Effector memory CD4-positive, alpha-beta T cell (primary cell): ENCODE data around the gene CHURC1.

Source experiments
- DNase-seq, 3 donors: peaks; one replicate each; pipeline ENCODE4 v3.0.0-alpha.2; 2020
- H3K27ac ChIP-seq: 2 replicates; pipeline ENCODE4 v1.7.0; 2013; ENCODE audit warnings: mild to moderate bottlenecking, low read length, moderate library complexity; ENCODE audit not compliant: insufficient read depth, poor library complexity, severe bottlenecking
- H3K27me3 ChIP-seq: replicated peaks from 2 replicates; pipeline ENCODE4 v1.7.0; 2013; ENCODE audit warnings: mild to moderate bottlenecking, low read length; ENCODE audit not compliant: insufficient read depth, control insufficient read depth, poor library complexity, severe bottlenecking
- H3K36me3 ChIP-seq: 2 replicates; pipeline ENCODE4 v1.7.0; 2013; ENCODE audit warnings: mild to moderate bottlenecking, low read length, moderate library complexity; ENCODE audit not compliant: control insufficient read depth, insufficient read depth
- H3K4me1 ChIP-seq: 2 replicates; pipeline ENCODE4 v1.7.0; 2013; ENCODE audit warnings: low read length, mild to moderate bottlenecking; ENCODE audit not compliant: control insufficient read depth, insufficient read depth, poor library complexity, severe bottlenecking
- H3K4me3 ChIP-seq: 2 replicates; pipeline ENCODE4 v1.7.0; 2013; ENCODE audit warnings: low read length, low read depth, mild to moderate bottlenecking; ENCODE audit not compliant: insufficient read depth, poor library complexity, severe bottlenecking
- H3K9me3 ChIP-seq: 2 replicates; pipeline ENCODE4 v1.7.0; 2013; ENCODE audit warnings: mild to moderate bottlenecking, low read length, moderate library complexity; ENCODE audit not compliant: control insufficient read depth

Gene CHURC1

DNA sequence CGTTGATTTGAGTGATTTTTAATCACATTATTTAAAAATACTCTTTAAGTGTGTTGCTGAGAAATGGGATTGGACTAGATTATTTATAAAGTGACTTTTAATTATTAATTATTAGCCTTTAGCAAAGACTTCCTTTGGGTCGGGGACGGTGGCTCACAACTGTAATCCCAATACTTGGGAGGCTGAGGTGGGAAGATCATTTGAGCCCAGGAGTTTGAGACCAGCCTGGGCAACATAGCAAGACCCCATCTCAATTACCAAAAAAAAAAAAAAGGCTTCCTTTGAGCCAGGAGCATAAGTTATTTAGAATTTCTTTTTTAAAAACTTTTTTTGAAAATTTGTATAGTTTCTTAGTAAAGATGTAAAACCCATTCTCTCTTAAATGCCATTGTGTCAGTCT, 8.8 kb downstream of the CHURC1 start:
- no peak for DNase-seq
- Histone ChIP-seq H3K4me1 (peaks cover 2% of the 10 kb centered on the region), H3K27ac (no peak overlapping the region), H3K36me3 (peaks cover 36% of the 10 kb centered on the region), H3K9me3 (no peaks in the 10 kb centered on the region), H3K4me3 (no peak overlapping the region), H3K27me3 (no peaks in the 10 kb centered on the region)

DNA sequence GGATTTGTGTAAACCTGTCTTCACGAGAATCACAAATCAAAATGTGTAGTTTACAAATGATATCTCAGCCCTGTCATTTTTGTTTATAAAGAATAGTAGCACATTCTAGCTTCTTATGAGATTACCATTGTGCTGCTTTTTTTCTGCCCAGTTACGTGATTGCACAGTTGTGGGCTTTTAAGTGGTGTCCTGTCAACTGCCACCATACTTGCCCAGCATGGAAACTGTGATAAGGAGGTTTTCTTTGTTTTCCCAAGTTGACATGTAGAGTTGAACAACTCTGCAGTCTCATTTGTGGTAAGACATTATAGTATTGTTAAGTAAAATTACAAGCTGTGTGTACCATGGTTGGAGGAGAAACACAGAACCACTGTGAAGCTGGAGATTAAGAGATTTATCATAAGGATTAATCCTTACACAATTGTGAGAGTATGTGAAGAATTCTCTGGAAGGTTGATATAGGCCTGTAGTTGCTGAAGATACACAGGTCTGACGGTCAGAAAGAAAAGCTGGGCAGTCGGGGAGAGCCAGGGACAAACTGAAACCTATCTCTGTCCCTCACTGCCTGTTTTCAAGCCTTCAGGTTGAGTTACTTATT, 12.2 kb downstream of the CHURC1 start:
- Histone ChIP-seq H3K9me3 (no peaks in the 10 kb centered on the region), H3K27me3 (no peaks in the 10 kb centered on the region), H3K4me1 (peaks cover 18% of the 10 kb centered on the region), H3K27ac (no peak overlapping the region), H3K4me3 (no peak overlapping the region), H3K36me3 (peaks cover 53% of the 10 kb centered on the region)
- DNase-seq: no peak

DNA sequence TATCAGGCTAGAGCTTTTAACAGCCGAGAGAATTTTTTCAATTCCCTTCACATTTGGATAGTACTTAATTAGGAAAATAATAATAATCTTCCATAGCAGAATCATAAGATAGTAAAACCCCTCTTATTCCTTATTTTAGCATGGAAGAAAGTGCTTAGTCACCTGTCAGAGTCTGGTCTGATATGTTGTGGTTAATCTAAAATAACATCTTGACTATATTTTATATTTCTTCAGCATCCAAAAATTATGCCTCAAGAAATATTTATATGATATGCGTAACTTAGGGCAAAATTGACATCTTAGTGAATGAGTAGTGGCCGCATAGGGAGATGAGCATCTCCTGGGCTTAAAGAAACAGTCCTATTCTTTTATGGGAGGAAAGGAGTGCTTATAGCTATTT, 12.8 kb downstream of the CHURC1 start:
- H3K4me1 ChIP-seq: peaks cover 18% of the 10 kb centered on the region

DNA sequence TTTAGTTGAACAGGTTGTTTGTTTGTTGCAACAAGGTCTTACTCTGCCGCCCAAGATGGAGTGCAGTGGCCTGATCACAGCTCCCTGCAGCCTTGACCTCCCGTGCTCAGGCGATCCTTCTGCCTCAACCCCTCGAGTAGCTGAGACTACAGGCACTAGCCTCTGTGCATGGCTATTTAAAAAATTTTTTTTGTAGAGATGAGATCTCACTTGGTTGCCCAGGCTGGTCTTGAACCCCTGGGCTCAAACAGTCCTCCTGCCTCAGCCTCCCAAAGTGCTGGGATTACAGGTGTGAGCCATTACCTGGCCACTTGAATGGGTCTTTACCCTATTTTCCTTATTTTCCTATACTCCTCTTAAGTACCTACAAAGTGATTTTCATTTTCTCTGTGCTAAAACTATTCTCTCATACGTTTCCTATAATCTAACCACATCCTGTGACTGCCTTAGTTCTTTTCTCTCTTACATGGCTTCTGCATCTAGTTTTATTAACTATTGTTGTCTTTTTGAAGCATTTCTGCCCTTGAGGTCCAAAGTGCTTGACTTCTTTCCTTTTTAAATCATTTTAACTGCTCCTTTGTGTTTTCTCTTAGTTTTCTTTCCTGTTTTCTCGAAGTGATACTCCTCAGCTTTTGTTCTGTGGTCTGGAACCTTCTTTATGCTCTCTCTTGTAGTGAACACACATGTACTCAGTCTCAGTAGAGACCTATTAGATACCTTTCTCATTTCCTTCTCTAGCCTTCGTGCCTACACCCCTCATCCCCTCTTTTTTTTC, 14.2 kb downstream of the CHURC1 start:
- peak overlapping the region; percentile 33 for H3K27ac ChIP-seq
- no peaks in the 10 kb centered on the region for H3K27me3 ChIP-seq
- no peak for DNase-seq
- H3K4me1 ChIP-seq: peaks cover 18% of the 10 kb centered on the region
- no peaks in the 10 kb centered on the region for H3K9me3 ChIP-seq
- peak overlapping the region; percentile 9 for H3K4me3 ChIP-seq
- H3K36me3 ChIP-seq: peaks cover 72% of the 10 kb centered on the region

More for the DNA sequence above, 12.8 kb downstream of the CHURC1 start:
- Histone ChIP-seq H3K9me3 (no peaks in the 10 kb centered on the region), H3K27ac (no peak overlapping the region), H3K36me3 (peaks cover 58% of the 10 kb centered on the region), H3K27me3 (no peaks in the 10 kb centered on the region), H3K4me3 (no peak overlapping the region)
- DNase-seq: no peak

DNA sequence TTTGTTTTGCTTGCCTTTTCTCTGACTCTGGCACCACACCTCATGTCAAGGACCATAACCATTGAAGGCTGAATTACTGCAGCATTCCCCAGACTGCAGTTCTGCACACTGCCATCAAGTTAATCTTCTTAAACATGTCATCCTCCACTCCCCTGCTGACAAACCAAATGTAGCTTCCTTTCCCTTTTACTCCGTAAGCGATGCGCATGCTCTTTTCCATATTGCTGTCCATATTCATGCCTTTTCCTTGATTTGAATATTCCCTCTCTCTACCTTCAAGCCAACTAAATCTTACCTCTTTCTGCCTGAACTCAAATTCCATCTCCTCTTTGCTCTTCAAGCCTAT, 14.7 kb downstream of the CHURC1 start:
- peak overlapping the region; percentile 33 for H3K27ac ChIP-seq
- peaks cover 75% of the 10 kb centered on the region for H3K36me3 ChIP-seq
- H3K4me1 ChIP-seq: peaks cover 18% of the 10 kb centered on the region
- no peak for DNase-seq
- H3K27me3 ChIP-seq: no peaks in the 10 kb centered on the region
- H3K4me3 ChIP-seq: peak overlapping the region; percentile 9
- no peaks in the 10 kb centered on the region for H3K9me3 ChIP-seq

DNA sequence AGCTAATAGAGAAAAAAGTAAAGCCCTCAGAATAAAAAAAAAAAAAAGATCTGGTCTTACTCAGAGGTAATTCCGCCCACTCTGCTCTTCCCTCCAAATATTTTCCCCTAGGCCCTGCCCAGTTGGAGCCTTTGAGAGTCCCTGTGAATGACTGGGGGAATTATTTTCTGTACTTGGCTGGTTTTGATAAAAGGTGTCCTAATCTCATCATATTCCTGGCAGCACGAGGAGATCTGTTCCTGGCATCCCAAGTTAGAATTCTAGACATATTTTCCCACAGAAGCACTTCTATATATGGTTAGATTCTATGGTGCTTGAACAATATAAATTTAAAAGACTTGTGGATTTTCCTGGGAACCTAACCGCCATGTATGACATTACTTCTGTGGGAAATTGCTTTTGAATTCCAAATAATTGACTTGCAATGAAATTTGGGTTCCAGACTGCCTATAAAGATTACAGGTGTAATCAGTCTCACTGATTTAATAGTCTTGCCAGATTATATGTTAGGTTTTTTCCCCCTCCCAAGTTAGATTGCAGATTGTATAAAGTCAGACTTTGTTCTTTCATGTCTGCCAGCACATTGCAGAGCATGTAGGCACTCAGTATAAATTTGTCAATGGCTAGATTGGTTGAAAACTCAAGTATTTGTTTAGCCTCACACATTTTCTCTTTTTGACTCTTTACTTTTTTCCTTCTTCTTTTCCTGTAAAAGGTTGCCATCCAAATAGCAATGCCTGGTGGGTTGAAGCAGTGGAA, 16.0 kb downstream of the CHURC1 start:
- no peak overlapping the region for H3K4me3 ChIP-seq
- H3K36me3 ChIP-seq: peaks cover 72% of the 10 kb centered on the region
- DNase-seq: no peak
- peak overlapping the region; percentile 26 for H3K27ac ChIP-seq
- peaks cover 18% of the 10 kb centered on the region for H3K4me1 ChIP-seq
- no peaks in the 10 kb centered on the region for H3K27me3 ChIP-seq
- H3K9me3 ChIP-seq: no peaks in the 10 kb centered on the region

DNA sequence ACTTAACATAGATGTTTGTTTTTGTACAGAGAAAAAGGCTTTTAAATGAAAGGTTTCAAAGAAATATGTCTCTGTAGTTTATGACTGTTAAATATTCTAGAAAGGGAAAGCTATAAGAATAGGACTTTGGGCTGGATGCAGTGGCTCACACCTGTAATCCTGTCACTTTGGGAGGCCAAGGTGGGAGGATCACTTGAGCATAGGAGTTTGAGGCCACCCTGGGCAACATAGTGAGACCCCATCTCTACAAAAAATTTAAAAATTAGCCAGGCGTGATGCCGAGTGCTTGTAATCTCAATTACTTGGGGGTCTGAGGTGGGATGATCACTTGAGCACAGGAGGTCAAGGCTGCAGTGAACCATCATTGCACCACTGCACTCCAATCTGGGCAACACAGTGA, 16.9 kb downstream of the CHURC1 start:
- Histone ChIP-seq H3K4me3 (no peak overlapping the region), H3K36me3 (peaks cover 65% of the 10 kb centered on the region), H3K4me1 (peaks cover 18% of the 10 kb centered on the region), H3K27ac (peak overlapping the region; percentile 20), H3K27me3 (no peaks in the 10 kb centered on the region), H3K9me3 (no peaks in the 10 kb centered on the region)
- no peak for DNase-seq

DNA sequence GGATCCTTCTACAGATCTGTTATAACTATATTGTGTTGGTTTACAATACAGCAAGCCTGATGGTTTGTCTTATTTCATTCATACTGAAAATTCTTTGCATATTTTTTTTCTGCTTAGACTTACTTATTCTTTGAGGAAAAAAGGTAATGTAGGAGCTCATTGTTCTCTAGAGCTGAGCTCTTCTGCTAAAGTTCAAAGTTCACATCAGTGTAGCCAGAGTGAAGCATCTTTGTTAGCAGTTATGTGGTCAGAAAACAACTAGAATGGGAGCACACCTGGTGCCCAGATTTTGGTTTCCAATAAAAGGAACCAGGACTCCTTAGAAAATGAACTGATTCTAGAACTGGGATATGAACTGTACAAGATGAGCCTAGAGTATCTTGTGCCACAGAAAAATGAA, 18.0 kb downstream of the CHURC1 start:
- H3K9me3 ChIP-seq: no peaks in the 10 kb centered on the region
- no peak overlapping the region for H3K27ac ChIP-seq
- peaks cover 18% of the 10 kb centered on the region for H3K4me1 ChIP-seq
- peaks cover 64% of the 10 kb centered on the region for H3K36me3 ChIP-seq
- H3K27me3 ChIP-seq: no peaks in the 10 kb centered on the region
- DNase-seq: no peak
- H3K4me3 ChIP-seq: no peak overlapping the region

DNA sequence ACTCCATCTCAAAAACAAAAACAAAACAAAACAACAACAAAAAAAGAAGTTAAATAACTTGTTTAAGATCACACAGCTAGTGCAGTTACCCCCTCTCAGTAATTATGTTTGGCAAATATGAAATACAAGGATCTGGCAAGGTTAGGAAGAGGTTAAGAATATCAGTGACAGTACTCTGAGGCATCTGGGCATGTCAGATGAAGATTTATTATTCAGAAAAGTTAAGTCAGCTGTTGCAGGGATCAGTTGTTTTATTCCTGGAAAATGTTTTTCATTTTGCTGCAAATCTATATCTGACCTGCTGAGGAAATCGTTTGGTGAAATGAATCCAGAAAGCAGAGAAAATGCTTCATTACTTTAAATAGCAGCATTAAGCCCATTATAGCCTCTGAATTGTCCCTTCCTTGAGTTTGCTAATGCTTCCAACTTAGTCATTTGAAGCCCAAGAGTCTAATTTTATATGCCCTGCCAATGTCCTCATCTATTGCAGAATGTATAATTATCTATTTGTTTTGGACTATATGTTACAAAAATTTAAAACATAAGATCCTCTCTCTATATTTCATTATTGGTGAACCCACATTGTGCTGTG, 20.2 kb downstream of the CHURC1 start:
- Histone ChIP-seq H3K4me3 (no peak overlapping the region), H3K4me1 (peaks cover 8% of the 10 kb centered on the region), H3K27ac (no peak overlapping the region), H3K27me3 (no peaks in the 10 kb centered on the region), H3K36me3 (peaks cover 65% of the 10 kb centered on the region), H3K9me3 (no peaks in the 10 kb centered on the region)
- no peak for DNase-seq

DNA sequence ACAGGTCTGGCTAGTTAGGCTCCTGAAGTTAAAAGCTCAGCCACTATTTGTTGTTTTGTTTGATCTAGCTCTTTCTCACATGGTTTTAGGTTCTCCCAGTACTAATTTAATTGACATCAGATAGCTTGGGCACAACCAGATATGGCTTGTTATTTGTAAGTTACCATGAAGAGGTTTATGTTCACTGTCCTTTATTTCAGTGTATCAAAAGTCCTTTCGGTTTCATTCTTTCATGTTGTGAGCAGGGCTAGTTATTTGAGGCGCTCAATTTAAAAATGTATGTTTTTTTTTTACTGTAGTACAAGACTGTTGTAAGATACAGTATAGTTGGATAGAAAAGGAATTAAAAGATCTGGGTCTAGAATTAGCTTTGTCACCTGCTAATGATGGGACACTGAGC, 21.3 kb downstream of the CHURC1 start:
- H3K27me3 ChIP-seq: no peaks in the 10 kb centered on the region
- no peak overlapping the region for H3K27ac ChIP-seq
- peaks cover 66% of the 10 kb centered on the region for H3K36me3 ChIP-seq
- DNase-seq: no peak
- no peaks in the 10 kb centered on the region for H3K4me1 ChIP-seq
- no peak overlapping the region for H3K4me3 ChIP-seq
- no peaks in the 10 kb centered on the region for H3K9me3 ChIP-seq
